ENCODE measurements around the gene PHLPP1.

GRCh38 chr18:62790871-62791772 is 75.8 kb downstream of the PHLPP1 start:
- TF ChIP-seq REST (IDR thresholded peaks at IDR 0.05; ENCODE audit: low read depth) (no peak), EGR1 (IDR thresholded peaks at IDR 0.05; ENCODE audit: low read depth) (no peak), JUND (IDR thresholded peaks at IDR 0.05) (no peak), ATF3 (IDR thresholded peaks at IDR 0.05) (no peak)
- TF ChIP-seq, protein P1, sequence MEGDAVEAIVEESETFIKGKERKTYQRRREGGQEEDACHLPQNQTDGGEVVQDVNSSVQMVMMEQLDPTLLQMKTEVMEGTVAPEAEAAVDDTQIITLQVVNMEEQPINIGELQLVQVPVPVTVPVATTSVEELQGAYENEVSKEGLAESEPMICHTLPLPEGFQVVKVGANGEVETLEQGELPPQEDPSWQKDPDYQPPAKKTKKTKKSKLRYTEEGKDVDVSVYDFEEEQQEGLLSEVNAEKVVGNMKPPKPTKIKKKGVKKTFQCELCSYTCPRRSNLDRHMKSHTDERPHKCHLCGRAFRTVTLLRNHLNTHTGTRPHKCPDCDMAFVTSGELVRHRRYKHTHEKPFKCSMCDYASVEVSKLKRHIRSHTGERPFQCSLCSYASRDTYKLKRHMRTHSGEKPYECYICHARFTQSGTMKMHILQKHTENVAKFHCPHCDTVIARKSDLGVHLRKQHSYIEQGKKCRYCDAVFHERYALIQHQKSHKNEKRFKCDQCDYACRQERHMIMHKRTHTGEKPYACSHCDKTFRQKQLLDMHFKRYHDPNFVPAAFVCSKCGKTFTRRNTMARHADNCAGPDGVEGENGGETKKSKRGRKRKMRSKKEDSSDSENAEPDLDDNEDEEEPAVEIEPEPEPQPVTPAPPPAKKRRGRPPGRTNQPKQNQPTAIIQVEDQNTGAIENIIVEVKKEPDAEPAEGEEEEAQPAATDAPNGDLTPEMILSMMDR (IDR thresholded peaks at IDR 0.05 in 2 of 3, conservative IDR thresholded peaks at IDR 0.05 in 1 of 3; ENCODE audit: borderline replicate concordance in 1 of 3, insufficient read depth in 1 of 3, low read depth in 2 of 3, low read length in 2 of 3): no peak

All from HCT116 (cell line).